GM19468 (cell line): ENCODE measurements around the gene GNG2.

Experiments used
- ATAC-seq: cut with Tn5 transposase; IDR thresholded peaks from one replicate; pipeline ENCODE4 v1.9.1; 2021; ENCODE audit warnings: mild to moderate bottlenecking, moderate library complexity, moderate number of reproducible peaks; ENCODE audit not compliant: unreplicated experiment; ENCODE audit errors: extremely low read depth

The GNG2 gene

GRCh38 chr14:51860164-51860824, at the start of gene GNG2:
Gene GNG2 (plus strand): TSS chr14:51860612. CDS start chr14:51950679, 90,067 bp downstream.
- peak; percentile 64 for ATAC-seq

GRCh38 chr14:51811706-51812105, 48.7 kb upstream of the GNG2 start:
- no peak for ATAC-seq

GRCh38 chr14:51816031-51816430, 44.4 kb upstream of the GNG2 start:
- ATAC-seq: no peak

- ATAC-seq: no peak
Measured at GRCh38 chr14:51817326-51817725, 43.1 kb upstream of the GNG2 start.

GRCh38 chr14:51818748-51819380, 41.5 kb upstream of the GNG2 start:
- no peak for ATAC-seq

GRCh38 chr14:51821822-51822221, 38.6 kb upstream of the GNG2 start:
- no peak for ATAC-seq

GRCh38 chr14:51822499-51822898, 37.9 kb upstream of the GNG2 start:
- ATAC-seq: no peak

GRCh38 chr14:51823706-51824105, 36.7 kb upstream of the GNG2 start:
- no peak for ATAC-seq

- ATAC-seq: no peak
Measured at GRCh38 chr14:51824191-51824590, 36.2 kb upstream of the GNG2 start.

GRCh38 chr14:51825926-51826325, 34.5 kb upstream of the GNG2 start:
- no peak for ATAC-seq

- peak; percentile 72 for ATAC-seq
Measured at GRCh38 chr14:51828017-51828797, 32.2 kb upstream of the GNG2 start.

GRCh38 chr14:51834240-51834639, 26.2 kb upstream of the GNG2 start:
- no peak for ATAC-seq

- ATAC-seq: no peak
Measured at GRCh38 chr14:51836417-51836816, 24.0 kb upstream of the GNG2 start.

- ATAC-seq: no peak
Measured at GRCh38 chr14:51844081-51844881, 16.1 kb upstream of the GNG2 start.

- no peak for ATAC-seq
Measured at GRCh38 chr14:51845811-51846210, 14.6 kb upstream of the GNG2 start.

GRCh38 chr14:51846631-51847488, 13.6 kb upstream of the GNG2 start:
- ATAC-seq: peak; percentile 66

GRCh38 chr14:51847489-51847796, 13.0 kb upstream of the GNG2 start:
- ATAC-seq: no peak

GRCh38 chr14:51848120-51848519, 12.3 kb upstream of the GNG2 start:
- ATAC-seq: no peak

- ATAC-seq: no peak
Measured at GRCh38 chr14:51849097-51849496, 11.3 kb upstream of the GNG2 start.

- no peak for ATAC-seq
Measured at GRCh38 chr14:51850651-51851050, 9.8 kb upstream of the GNG2 start.
